Measurements from ENCODE around the gene PTH2R.
"Not testable (repeated sequence)": the region's sequence is repeated elsewhere in the genome, so short reads cannot be mapped to it uniquely, and the experiment has no call there.

Gene PTH2R

DNA sequence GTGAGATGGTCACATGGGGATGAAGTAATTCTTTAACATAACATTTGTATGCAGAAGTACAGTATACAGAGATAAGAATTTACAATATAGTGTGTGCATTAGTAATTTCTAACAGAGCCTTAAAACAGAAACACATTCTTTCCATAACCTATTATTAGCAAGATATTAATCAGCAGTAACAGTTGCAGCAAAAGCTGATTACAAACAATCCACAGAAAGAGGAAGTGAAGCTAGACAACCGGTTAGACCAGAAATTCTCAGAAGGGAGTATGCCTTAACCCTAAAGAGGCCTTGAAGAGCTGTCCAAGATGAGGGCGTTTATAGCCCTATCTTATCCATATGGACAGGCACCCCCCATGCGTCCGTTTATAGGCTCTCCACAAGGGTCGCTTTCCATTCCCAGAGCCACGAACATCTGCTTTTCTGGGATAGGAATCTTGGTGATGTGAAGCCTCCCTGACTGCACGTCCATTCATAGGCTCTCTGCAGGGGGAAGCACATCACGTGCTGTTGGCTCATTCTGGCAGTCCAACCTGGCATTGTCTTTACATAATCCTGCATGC lies 75.9 kb downstream of the PTH2R start:
- in situ Hi-C loops (cut with MboI; ENCODE audit: low sequenced_read_pairs) = not testable (repeated sequence)

DNA sequence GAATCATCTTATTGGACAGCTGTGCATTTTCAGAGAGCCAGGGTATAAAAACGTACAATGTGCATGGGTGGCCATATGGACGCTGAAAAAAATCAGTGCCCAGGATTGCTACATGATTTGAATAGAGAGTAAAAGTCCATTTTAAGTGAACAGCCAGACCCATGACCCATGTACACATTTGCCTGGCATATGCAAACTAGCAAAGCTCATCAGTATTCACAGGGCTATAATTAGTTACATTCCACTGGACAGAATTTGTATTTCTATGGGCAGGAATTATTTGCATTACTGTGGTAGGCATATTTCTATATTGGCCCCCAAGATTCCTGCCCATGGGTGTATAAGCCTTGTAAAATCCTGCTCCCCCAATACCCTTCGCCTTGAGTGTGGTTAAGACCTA lies 78.8 kb downstream of the PTH2R start:
- in situ Hi-C loops (cut with MboI; ENCODE audit: low sequenced_read_pairs) = no loop called here

DNA sequence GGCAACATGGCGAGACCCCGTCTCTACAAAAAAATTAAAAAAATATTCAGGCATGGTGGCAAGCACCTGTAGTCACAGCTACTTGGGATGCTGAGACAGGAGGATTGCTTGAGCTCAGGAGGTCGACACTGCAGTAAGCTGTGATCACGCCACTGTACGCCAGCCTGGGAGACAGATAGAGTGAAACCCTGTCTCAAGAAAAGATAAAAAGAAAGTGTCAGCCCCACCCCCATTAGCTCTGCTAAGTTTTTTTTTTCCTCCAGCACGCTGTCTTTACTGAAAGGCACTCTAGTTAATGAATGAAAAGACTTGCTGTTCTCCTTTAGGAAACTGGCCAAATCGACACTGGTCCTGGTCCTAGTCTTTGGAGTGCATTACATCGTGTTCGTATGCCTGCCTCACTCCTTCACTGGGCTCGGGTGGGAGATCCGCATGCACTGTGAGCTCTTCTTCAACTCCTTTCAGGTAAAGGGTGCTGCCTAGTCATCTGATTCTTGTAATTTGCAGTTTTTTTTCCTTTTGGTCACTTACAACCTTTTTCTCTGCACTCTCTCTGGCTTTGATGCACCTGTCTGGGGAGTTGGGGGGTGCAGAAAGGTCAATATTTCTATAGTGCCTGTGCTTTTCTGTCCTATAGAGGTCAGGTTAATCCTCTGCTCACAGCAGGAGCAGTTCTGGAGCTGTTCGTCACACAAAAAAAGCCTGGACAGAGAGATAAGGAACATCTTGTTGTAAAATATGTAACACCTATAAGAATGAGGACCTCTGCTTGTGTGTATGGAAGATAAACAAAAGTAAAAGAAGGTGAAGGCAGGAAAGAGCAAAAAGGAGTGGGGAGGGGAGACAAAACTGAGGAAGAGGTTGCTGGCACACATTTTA lies 82.3 kb downstream of the PTH2R start:
- in situ Hi-C loops (cut with MboI; ENCODE audit: low sequenced_read_pairs) = no loop called here

DNA sequence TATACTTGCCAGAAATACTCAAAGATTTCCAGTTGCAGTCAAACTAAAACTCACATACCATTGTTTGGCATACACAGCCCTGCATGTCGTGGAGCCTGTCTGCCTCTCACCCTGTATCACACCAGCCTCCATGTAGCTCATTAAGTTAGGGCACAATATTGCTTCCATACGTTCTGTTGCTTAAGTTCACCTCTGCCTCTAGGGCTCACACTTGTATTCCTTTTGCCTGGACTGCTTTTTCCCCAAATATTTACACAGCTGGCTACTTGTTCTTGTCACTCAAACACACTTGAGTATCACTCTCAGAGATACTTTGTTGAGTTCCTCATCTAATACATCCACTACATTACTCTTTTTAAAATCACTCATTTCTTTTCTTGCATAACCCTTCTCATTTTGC lies 83.1 kb downstream of the PTH2R start:
- in situ Hi-C loops (cut with MboI; ENCODE audit: low sequenced_read_pairs) = no loop called here

DNA sequence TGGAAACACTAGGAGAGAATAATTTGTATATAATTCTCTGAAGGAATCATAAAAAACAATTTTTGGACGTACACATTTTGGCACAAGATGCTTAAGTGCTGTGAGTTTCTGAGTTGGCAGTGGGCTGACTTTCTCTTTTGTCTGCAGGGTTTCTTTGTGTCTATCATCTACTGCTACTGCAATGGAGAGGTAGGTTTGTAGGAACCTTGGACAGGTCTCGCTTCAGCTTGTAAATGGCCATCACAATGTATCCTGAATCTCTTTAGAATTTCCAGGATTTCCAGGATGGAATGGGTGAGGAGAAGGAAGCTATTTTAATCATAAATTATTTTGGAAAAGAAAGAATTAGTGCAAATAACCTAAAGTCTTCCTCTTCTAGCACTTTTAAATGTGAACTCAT lies 83.9 kb downstream of the PTH2R start:
- in situ Hi-C loops (cut with MboI; ENCODE audit: low sequenced_read_pairs) = no loop called here

DNA sequence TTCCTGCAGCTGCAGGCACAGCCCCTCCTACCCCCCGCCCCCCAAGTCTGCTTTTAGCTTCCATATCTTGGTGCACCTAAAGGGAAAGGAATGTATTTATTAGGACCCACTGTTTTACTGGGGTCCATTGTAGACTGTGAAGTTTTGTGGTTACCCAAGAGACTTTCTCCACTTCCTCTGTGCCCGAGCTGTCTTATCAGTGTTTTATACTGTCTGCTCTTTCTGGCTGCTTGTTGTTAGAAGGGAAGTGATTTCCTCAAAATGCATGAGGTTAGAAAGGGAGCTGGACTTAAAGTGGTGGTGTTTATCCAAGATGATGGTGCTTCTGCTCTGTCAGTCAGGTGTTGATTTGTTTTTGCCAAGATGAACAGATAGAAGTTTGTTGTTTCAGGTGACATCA lies 85.0 kb downstream of the PTH2R start:
- in situ Hi-C loops (cut with MboI; ENCODE audit: low sequenced_read_pairs) = no loop called here

DNA sequence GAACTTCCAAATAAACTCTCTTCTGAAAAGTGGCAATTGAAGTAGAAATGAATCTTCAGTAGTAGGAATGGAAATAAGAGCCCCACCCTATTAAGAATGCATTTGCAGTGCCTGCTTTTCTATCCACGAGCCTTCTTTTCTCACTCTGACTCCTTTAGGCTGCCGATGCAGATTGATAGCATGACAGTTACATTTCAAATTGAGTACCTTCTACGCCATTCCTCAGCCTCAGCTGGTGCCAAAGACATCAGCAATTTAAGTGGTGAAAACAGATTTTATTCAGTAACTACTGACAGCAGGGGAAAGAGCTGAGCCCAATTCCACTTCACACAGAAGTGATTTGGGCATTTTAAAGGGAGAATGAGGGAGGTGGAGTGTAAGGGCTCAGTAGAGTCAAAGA lies 85.5 kb downstream of the PTH2R start:
- in situ Hi-C loops (cut with MboI; ENCODE audit: low sequenced_read_pairs) = no loop called here

DNA sequence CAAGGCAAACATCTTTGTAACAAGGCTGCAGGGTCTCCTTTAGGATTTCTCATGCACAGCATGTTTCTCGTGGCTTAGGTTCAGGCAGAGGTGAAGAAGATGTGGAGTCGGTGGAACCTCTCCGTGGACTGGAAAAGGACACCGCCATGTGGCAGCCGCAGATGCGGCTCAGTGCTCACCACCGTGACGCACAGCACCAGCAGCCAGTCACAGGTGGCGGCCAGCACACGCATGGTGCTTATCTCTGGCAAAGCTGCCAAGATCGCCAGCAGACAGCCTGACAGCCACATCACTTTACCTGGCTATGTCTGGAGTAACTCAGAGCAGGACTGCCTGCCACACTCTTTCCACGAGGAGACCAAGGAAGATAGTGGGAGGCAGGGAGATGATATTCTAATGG lies 86.6 kb downstream of the PTH2R start:
- in situ Hi-C loops (cut with MboI; ENCODE audit: low sequenced_read_pairs) = no loop called here

DNA sequence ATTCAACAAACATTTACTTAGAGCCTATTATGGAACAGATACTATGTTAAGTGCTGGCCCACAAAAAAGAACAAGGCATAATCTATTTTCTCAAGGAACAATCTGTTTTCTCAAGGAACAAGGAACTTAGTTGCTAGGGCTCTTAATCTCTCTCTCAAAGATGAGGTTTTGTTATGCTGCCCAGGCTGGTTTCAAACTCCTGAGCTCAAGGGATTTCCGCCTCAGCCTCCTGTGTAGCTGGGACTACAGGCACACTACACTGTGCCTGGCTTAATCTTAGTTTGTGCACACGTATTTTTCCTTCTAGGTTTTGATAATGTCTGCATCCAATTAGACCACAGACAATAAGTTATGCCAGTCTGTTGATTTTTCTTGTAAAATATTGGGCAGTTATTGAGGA lies 89.5 kb downstream of the PTH2R start:
- in situ Hi-C loops (cut with MboI; ENCODE audit: low sequenced_read_pairs) = no loop called here

DNA sequence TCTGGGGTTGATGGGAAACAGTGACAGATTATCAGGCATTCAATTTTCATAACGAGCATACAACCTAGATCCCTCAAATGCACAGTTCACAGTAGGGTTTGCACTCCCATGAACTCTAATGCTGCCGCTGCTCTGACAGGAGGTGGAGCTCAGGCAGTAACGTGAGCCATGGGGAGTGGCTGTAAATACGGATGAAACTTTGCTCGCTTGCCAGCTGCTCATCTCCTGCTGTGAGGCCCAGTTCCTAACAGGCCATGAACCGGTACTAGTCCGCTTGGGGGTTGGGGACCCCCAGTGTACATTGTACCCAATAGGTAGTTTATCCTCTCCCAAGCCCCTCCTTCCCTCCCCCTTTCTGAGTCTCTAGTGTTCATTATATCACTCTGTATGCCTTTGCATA lies 94.6 kb downstream of the PTH2R start:
- in situ Hi-C loops (cut with MboI; ENCODE audit: low sequenced_read_pairs) = no loop called here

DNA sequence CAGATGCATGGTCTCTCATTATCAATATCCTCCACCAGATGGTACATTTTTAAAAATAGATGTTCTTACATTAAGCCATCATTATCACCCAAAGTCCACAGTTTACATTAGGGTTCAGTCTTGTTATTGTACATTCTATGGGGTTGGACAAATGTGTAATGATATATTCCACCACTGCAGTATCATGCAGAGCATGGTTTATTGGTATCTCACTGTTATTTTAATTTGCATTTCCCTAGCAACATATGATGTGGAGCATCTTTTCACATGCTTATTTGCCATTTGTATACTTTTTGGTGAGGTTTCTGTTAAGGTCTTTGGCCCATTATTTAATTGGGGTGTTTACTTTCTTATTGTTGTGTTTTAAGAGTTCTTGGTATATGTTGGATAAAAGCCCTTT lies 95.7 kb downstream of the PTH2R start:
- in situ Hi-C loops (cut with MboI; ENCODE audit: low sequenced_read_pairs) = no loop called here

DNA sequence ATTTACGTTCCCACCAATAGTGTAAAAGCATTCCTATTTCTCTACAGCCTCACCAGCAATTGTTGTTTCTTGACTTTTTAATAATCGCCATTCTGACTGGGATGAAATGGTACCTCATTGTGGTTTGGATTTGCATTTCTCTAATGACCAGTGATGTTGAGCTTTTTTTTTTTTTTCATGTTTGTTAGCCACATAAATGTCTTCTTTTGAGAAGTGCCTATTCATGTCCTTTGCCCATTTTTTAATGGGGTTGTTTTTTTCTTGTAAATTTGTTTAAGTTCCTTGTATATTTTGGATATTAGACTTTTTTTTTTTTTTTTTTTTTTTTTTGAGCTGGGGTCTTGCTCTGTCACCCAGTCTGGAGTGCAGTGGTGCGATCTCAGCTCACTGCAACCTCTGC lies 98.8 kb downstream of the PTH2R start:
- in situ Hi-C loops (cut with MboI; ENCODE audit: low sequenced_read_pairs) = not testable (repeated sequence)

DNA sequence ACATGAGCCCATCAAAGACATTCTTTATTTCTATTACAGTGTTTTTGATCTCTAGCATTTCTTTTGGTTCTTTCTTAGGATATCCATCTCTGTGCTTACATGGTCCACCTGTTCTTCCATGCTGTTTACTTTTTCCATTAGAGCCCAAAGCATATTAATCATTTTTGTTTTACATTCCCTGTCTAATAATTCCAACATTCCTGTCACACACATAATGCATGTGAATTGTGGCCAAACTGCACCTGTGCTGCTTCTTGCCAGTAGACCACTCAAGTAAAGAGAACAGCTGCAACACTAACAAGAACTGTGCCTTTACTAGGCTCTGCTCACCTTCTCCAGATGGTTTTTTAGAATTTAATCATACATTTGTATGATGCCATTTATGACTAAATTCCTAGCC lies 103.0 kb downstream of the PTH2R start:
- in situ Hi-C loops (cut with MboI; ENCODE audit: low sequenced_read_pairs) = no loop called here

DNA sequence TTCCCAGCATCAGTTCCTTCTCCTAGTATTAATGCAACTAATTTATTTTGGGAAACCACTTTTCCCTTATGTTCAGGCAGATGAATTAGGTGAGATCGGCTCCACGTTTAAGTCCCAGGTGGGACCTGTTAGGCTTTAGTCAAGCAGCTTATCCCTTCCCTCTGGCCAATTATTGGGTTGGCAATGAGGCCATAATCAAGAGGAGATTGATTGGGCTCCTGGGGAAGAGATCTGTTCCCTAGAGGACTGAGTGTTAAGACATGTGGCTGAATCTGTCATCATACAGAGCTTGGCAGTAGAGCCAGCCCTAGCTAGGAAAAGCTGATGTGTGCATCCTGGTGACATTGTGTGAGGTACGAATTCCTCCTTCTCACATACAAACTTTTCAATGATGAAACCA lies 104.4 kb downstream of the PTH2R start:
- in situ Hi-C loops (cut with MboI; ENCODE audit: low sequenced_read_pairs) = no loop called here

DNA sequence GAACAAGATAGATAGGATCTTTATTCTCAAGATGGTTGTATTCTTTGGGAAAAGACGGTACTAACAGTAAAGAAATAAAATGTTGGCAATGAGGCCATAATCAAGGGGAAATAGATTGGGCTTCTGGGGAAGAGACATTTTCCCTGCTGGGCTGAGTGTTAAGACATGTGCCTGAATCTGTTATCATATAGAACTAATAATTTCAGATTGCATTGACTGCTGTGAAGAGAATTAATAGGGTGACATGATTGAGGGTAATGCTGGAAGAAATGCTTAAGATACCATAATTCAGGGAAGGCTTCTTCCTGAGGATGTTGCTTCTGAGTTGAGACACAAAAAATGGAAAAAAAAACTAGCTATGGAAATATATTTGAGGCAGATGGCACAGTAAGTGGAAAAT lies 105.0 kb downstream of the PTH2R start:
- in situ Hi-C loops (cut with MboI; ENCODE audit: low sequenced_read_pairs) = no loop called here

DNA sequence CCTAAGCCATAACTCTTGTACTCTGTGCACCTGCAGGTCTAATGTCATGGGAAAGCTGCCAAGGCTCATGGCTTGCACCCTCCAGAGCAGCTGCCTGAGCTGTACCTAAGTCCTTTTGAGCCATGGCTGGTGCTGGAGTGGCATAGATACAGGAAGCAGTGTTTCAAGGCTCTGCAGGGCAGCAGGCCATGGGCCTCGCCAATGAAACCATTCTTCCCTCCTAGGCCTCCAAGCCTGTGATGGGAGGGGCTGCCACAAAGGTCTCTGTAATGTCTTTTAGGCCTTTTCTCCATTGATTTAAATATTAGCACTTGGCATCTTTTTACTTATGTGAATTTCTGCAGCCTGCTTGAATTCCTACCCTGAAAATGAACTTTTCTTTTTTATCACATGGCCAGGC lies 108.5 kb downstream of the PTH2R start:
- in situ Hi-C loops (cut with MboI; ENCODE audit: low sequenced_read_pairs) = no loop called here

DNA sequence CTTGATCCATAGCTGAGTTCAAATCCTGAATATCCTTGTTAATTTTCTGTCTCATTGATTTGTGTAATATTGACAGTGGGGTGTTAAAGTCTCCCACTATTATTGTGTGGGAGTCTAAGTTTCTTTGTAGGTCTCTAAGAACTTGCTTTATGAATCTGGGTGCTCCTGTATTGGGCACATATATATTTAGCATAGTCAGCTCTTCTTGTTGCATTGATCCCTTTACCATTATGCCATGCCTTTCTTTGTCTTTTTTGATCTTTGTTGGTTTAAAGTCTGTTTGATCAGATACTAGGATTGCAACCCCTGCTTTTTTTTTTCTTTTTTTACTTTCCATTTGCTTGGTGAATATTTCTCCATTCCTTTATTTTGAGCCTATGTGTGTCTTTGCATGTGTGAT lies 116.5 kb downstream of the PTH2R start:
- in situ Hi-C loops (cut with MboI; ENCODE audit: low sequenced_read_pairs) = not testable (repeated sequence)

DNA sequence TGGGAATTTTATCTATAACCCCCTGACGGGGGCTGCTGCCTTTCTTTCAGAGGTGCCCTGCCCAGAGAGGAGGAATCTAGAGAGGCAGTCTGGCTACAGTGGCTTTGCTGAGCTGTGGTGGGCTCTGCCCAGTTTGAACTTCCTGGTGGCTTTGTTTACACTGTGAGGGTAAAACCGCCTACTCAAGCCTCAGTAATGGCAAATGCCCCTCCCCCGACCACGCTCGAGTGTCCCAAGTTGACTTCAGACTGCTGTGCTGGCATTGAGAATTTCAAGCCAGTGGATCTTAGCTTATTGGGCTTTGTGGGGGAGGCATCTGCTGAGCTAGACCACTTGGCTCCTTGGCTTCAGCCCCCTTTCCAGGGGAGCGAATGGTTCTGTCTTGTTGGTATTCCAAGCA lies 118.6 kb downstream of the PTH2R start:
- in situ Hi-C loops (cut with MboI; ENCODE audit: low sequenced_read_pairs) = not testable (repeated sequence)

DNA sequence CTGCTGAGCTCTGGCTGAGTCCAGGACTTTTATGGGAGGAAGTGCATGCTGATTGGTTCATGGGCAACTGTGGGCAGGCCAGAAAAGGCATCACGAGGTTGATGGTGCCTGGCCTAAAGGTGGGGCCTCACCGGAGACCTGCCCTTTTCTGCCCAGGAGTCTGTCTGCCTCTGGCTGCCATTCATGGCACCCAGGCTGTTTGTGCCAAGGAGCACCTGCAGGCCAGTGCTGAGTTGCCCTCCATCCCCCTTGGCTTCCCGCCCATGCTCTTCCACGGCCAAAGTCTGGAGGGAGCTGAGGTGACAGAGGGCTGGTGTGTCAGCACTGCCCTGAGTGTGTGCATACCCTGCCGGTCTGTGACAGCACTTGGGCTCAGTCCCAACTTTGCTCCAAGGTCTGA lies 123.2 kb downstream of the PTH2R start:
- in situ Hi-C loops (cut with MboI; ENCODE audit: low sequenced_read_pairs) = no loop called here

DNA sequence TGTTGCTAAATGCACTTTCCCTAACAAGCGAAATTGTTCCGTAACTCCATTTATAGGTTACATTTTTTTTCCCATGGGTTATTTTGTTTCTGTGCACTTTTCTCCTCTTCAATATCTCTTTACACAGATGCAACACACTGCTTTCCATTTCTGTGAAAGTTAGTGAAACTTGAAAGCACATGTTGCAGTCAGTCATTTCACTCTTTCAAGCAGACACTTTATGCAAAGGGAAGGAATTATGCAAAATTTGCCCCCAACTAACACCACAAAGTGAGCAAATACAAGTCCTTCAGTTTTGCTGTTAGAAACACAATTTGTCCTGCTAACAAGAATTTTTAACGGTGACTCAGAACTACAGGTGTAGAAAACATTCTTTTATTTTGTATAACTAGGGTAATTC lies 124.8 kb downstream of the PTH2R start:
- in situ Hi-C loops (cut with MboI; ENCODE audit: low sequenced_read_pairs) = no loop called here

DNA sequence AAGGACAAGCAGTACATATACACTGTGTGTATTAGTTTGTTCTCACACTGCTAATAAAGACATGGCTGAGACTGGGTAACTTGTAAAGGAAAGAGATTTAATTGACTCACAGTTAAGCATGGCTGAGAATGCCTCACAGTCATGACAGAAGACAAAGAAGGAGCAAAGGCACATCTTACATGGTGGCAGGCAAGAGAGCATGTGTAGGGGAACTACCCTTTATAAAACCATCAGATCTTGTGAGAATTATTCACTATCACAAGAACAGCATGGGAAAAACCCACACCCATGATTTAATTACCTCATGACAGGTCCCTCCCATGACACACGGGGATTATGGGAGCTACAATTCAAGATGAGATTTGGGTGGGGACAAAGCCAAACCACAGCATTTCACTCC lies 129.0 kb downstream of the PTH2R start:
- in situ Hi-C loops (cut with MboI; ENCODE audit: low sequenced_read_pairs) = not testable (repeated sequence)

DNA sequence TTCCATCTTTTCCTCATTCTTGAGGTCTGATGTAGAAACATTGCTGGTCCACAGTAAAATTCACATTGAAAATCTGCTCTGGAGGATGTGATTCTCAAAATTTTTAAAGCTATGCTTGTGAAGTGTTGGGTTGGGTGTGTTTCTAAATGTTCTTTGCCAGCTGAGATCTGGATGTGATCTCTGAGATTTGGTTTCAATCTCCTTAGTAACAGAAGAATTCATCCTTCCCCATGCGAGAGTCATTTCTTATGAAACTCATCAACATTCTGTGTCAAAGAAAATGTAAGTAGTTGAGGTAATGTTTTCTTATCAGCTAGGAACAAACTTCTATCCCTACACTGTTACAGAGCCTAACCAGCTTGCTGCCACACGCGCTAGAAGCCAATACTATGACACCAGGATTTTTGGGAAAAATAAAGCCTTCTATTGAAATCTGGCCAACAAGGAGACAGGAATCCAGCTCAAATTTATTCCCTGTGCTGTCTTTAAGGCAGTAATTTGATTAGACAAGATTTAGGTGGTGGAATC lies 134.9 kb downstream of the PTH2R start:
- in situ Hi-C loops (cut with MboI; ENCODE audit: low sequenced_read_pairs) = no loop called here
